ENCODE results near the gene VPS37C.

- no peak for TF ChIP-seq CTCF (IDR thresholded peaks at IDR 0.05)
- no peak for TF ChIP-seq ZFX (IDR thresholded peaks at IDR 0.05; ENCODE audit: borderline replicate concordance)
Observed at GRCh38 chr11:61194981-61195695, 33.9 kb upstream of the VPS37C start.

Data from 22Rv1 (cell line).